HEK293 (cell line): ENCODE data around the gene SFRP5.
A peak's percentile ranks its signal among the peaks of the same experiment; 100 is the strongest.

Experiments
- CTCF ChIA-PET: fragments of 350-600 bp; formaldehyde crosslinking; extraction: SDS; loops from one replicate; lab custom pipeline; 2021; ENCODE audit warnings: antibody characterized with exemption; lab: Yijun Ruan, JAX
- POLR2A ChIA-PET: fragments of 300-600 bp; formaldehyde crosslinking; extraction: SDS; loops from one replicate; lab custom pipeline; 2020; ENCODE audit warnings: antibody characterized with exemption, inconsistent platforms; lab: Yijun Ruan, JAX
- H3K27ac ChIP-seq: fragments of 200-500 bp; sonication (Bioruptor generic); 2 replicates; pipeline ENCODE4 v1.5.1; 2014; ENCODE audit warnings: low read depth, low read length, control low read depth, inconsistent platforms; ENCODE audit errors: extremely low read depth
- H3K36me3 ChIP-seq, 2 experiments: fragments of 200-500 bp in 1 of 2; sonication (Bioruptor generic) in 1 of 2; 1 replicate in 1 of 2; 2 replicates in 1 of 2; pipeline ENCODE4 v1.5.1; 2014 to 2017; ENCODE audit warnings: inconsistent platforms in 2 of 2, low read length in 2 of 2; ENCODE audit not compliant: control insufficient read depth in 2 of 2, insufficient read depth in 1 of 2
- H3K4me1 ChIP-seq: fragments of 200-500 bp; sonication (Bioruptor generic); 2 replicates; pipeline ENCODE4 v1.5.1; 2014; ENCODE audit warnings: mild to moderate bottlenecking, low read length, inconsistent platforms; ENCODE audit not compliant: control insufficient read depth, insufficient read depth
- H3K4me3 ChIP-seq: 2 replicates; pipeline ENCODE4 v1.5.1; 2011; ENCODE audit warnings: low read depth, mild to moderate bottlenecking, control low read depth, low read length, moderate library complexity
- H3K9me3 ChIP-seq: fragments of 200-500 bp; sonication (Bioruptor generic); 2 replicates; pipeline ENCODE4 v1.5.1; 2014; ENCODE audit warnings: low read depth, low read length, inconsistent platforms; ENCODE audit not compliant: control insufficient read depth, insufficient read depth
- BCL11B ChIP-seq: fragments of 450-650 bp; formaldehyde crosslinking; IDR thresholded peaks from 2 replicates; pipeline ENCODE4 v1.5.1; 2016; ENCODE audit warnings: low read depth, missing biosample characterization, missing genetic modification characterization
- REPIN1 ChIP-seq: fragments of 450-650 bp; formaldehyde crosslinking; IDR thresholded peaks from 2 replicates; pipeline ENCODE4 v1.5.1; 2017; ENCODE audit warnings: missing biosample characterization, missing genetic modification characterization, low read depth
- TSHZ1 ChIP-seq: fragments of 450-650 bp; formaldehyde crosslinking; IDR thresholded peaks from 2 replicates; pipeline ENCODE4 v1.5.1; 2016; ENCODE audit warnings: missing biosample characterization, missing genetic modification characterization, borderline replicate concordance
- ZBTB8A ChIP-seq: fragments of 450-650 bp; formaldehyde crosslinking; IDR thresholded peaks from 2 replicates; pipeline ENCODE4 v1.5.1; 2016; ENCODE audit warnings: missing biosample characterization, missing genetic modification characterization
- ZNF112 ChIP-seq: fragments of 450-650 bp; formaldehyde crosslinking; IDR thresholded peaks from 2 replicates; pipeline ENCODE4 v1.5.0; 2017; ENCODE audit warnings: missing biosample characterization, missing genetic modification characterization
- ZNF175 ChIP-seq: fragments of 450-650 bp; formaldehyde crosslinking; IDR thresholded peaks from 2 replicates; pipeline ENCODE4 v1.5.1; 2016; ENCODE audit warnings: missing biosample characterization, missing genetic modification characterization
- ZNF211 ChIP-seq: fragments of 450-650 bp; formaldehyde crosslinking; IDR thresholded peaks from 2 replicates; pipeline ENCODE4 v1.5.1; 2016; ENCODE audit warnings: low read depth, missing biosample characterization, missing genetic modification characterization
- ZNF24 ChIP-seq: fragments of 450-650 bp; formaldehyde crosslinking; IDR thresholded peaks from 2 replicates; pipeline ENCODE4 v1.5.1; 2016; ENCODE audit warnings: missing biosample characterization, missing genetic modification characterization
- ZNF335 ChIP-seq: fragments of 450-650 bp; formaldehyde crosslinking; conservative IDR thresholded peaks from 2 replicates; pipeline ENCODE4 v1.5.1; 2016; ENCODE audit warnings: missing biosample characterization, missing genetic modification characterization
- ZNF423 ChIP-seq: fragments of 450-650 bp; formaldehyde crosslinking; IDR thresholded peaks from 2 replicates; pipeline ENCODE4 v1.5.1; 2016; ENCODE audit warnings: missing biosample characterization, missing genetic modification characterization
- ZNF645 ChIP-seq: fragments of 450-650 bp; formaldehyde crosslinking; IDR thresholded peaks from 2 replicates; pipeline ENCODE4; 2016; ENCODE audit warnings: missing biosample characterization, missing genetic modification characterization
- ZNF792 ChIP-seq: fragments of 450-650 bp; formaldehyde crosslinking; IDR thresholded peaks from 2 replicates; pipeline ENCODE4 v1.5.1; 2016; ENCODE audit warnings: missing biosample characterization, missing genetic modification characterization
- TF ChIP-seq, protein P1 (sequence below): fragments of 450-650 bp; formaldehyde crosslinking; IDR thresholded peaks from 2 replicates; pipeline ENCODE4 v1.5.1; 2016; ENCODE audit warnings: missing biosample characterization, missing genetic modification characterization, borderline replicate concordance

SFRP5 gene

DNA sequence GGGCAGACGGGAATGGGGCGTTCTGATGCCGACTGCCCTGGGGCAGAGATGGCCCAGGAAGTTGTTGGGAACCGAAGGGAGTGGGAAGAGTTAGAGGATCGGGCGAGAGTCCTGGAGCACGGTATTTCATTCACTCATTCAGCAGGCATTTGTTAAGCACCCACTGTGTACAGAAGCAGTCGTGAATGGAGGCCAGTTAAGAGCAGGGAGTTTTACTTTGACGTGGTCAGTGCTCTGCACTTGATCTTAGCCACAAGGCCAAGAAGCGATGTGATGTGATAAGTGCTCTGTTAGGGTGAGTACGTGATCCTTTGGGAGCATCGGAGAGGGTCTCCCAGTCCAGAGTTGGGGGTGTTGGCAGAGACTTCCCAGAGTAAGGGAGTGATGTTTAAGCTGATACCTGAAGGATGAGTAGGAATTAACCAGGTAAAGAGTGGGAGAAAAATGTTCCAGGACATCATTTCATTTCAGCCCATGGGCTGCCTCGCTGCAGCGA is 34.0 kb downstream of the SFRP5 start:
- H3K4me3 ChIP-seq = peak overlapping the region; percentile 91
- POLR2A ChIA-PET = no interaction called here
- no peak overlapping the region; the same call in 1 of the 2 replicates for H3K27ac ChIP-seq
- CTCF ChIA-PET = interaction anchor here (0.7 to 1.2 kb wide), 2 partner anchors 29 to 38 kb away, joined by 3 to 7 read pairs; no protein-coding TSS in a partner anchor
- H3K4me1 ChIP-seq = 0 out of 2 replicates have a peak, but pooled peaks cover 2% of the 10 kb centered on the region
- H3K36me3 ChIP-seq = peaks cover 10 to 36% of the 10 kb centered on the region in 2 experiments
- H3K9me3 ChIP-seq = no peaks in the 10 kb centered on the region
- TF ChIP-seq ZNF112 (tag by site-specific recombination) (no peak), BCL11B (tag by site-specific recombination) (no peak), ZBTB8A (peak; percentile 36; the same call in 1 of the 2 replicates), ZNF24 (0 out of 2 replicates have a peak, but pooled peaks have one; percentile 44), ZNF211 (tag by site-specific recombination) (no peak), ZNF792 (tag by site-specific recombination) (peak; percentile 61; the same call in 1 of the 2 replicates), ZNF175 (no peak), TSHZ1 (tag by site-specific recombination) (no peak), ZNF423 (no peak), ZNF645 (tag by site-specific recombination) (no peak), ZNF335 (tag by site-specific recombination) (peak; percentile 89), REPIN1 (tag by site-specific recombination) (no peak)
- TF ChIP-seq, protein P1, sequence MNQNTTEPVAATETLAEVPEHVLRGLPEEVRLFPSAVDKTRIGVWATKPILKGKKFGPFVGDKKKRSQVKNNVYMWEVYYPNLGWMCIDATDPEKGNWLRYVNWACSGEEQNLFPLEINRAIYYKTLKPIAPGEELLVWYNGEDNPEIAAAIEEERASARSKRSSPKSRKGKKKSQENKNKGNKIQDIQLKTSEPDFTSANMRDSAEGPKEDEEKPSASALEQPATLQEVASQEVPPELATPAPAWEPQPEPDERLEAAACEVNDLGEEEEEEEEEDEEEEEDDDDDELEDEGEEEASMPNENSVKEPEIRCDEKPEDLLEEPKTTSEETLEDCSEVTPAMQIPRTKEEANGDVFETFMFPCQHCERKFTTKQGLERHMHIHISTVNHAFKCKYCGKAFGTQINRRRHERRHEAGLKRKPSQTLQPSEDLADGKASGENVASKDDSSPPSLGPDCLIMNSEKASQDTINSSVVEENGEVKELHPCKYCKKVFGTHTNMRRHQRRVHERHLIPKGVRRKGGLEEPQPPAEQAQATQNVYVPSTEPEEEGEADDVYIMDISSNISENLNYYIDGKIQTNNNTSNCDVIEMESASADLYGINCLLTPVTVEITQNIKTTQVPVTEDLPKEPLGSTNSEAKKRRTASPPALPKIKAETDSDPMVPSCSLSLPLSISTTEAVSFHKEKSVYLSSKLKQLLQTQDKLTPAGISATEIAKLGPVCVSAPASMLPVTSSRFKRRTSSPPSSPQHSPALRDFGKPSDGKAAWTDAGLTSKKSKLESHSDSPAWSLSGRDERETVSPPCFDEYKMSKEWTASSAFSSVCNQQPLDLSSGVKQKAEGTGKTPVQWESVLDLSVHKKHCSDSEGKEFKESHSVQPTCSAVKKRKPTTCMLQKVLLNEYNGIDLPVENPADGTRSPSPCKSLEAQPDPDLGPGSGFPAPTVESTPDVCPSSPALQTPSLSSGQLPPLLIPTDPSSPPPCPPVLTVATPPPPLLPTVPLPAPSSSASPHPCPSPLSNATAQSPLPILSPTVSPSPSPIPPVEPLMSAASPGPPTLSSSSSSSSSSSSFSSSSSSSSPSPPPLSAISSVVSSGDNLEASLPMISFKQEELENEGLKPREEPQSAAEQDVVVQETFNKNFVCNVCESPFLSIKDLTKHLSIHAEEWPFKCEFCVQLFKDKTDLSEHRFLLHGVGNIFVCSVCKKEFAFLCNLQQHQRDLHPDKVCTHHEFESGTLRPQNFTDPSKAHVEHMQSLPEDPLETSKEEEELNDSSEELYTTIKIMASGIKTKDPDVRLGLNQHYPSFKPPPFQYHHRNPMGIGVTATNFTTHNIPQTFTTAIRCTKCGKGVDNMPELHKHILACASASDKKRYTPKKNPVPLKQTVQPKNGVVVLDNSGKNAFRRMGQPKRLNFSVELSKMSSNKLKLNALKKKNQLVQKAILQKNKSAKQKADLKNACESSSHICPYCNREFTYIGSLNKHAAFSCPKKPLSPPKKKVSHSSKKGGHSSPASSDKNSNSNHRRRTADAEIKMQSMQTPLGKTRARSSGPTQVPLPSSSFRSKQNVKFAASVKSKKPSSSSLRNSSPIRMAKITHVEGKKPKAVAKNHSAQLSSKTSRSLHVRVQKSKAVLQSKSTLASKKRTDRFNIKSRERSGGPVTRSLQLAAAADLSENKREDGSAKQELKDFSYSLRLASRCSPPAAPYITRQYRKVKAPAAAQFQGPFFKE (tag by site-specific recombination) = no peak
